Caco-2 (cell line): ENCODE results near the gene RAD51B. TPM values are rescaled to one million over a fixed set of nuclear protein-coding genes. Genes with fewer than 3 reads are reported as not detected.

Experiments used
- BruUV-seq: library from RNA; stranded (reverse); fragments of 400-500 nt; replicated peaks from 2 replicates; lab custom pipeline; 2021; lab: Mats Ljungman, UMichigan
- CTCF ChIA-PET: fragments of 300-600 bp; sonication (Branson Sonifier 250); formaldehyde crosslinking; loops from one replicate; lab custom pipeline; 2022; ENCODE audit warnings: antibody characterized with exemption; lab: Charles Lee
- POLR2A ChIA-PET: fragments of 300-600 bp; sonication (Branson Sonifier 250); formaldehyde crosslinking; loops from one replicate; lab custom pipeline; 2022; ENCODE audit warnings: antibody characterized with exemption; lab: Charles Lee
- DNase-seq, 2 experiments: peaks; one replicate each; pipeline versions ENCODE4 v3.0.0 to v3.0.0-alpha.2; 2020 to 2022
- H3K27me3 ChIP-seq: replicated peaks from 2 replicates; pipeline ENCODE4 v1.6.0; 2011; ENCODE audit warnings: low read length; ENCODE audit not compliant: control insufficient read depth, insufficient read depth
- H3K36me3 ChIP-seq: 2 replicates; pipeline ENCODE4 v1.5.1; 2011; ENCODE audit warnings: low read length; ENCODE audit not compliant: control insufficient read depth, insufficient read depth
- H3K4me1 ChIP-seq: fragments of 250-450 bp; sonication (Bioruptor Pico); 2 replicates; pipeline ENCODE4 v1.5.1; 2020; ENCODE audit warnings: mild to moderate bottlenecking
- H3K4me3 ChIP-seq: 2 replicates; pipeline ENCODE4 v1.5.1; 2011; ENCODE audit warnings: low read depth, mild to moderate bottlenecking, control low read depth, low read length
- H3K9me3 ChIP-seq: fragments of 250-450 bp; sonication (Bioruptor Pico); 2 replicates; pipeline ENCODE4 v1.5.1; 2020; ENCODE audit warnings: mild to moderate bottlenecking, moderate library complexity
- H3K27ac Mint-ChIP-seq: one replicate; pipeline ENCODE4 v1.8.0; 2022; ENCODE audit warnings: mixed read lengths; ENCODE audit not compliant: unreplicated experiment
- H3K27me3 Mint-ChIP-seq: one replicate; pipeline ENCODE4 v1.8.0; 2022; ENCODE audit warnings: mixed read lengths; ENCODE audit not compliant: insufficient read depth, unreplicated experiment
- H3K36me3 Mint-ChIP-seq: one replicate; pipeline ENCODE4 v1.8.0; 2022; ENCODE audit warnings: mild to moderate bottlenecking, mixed read lengths; ENCODE audit not compliant: insufficient read depth, unreplicated experiment
- H3K4me1 Mint-ChIP-seq: one replicate; pipeline ENCODE4 v1.8.0; 2022; ENCODE audit warnings: low read depth, mixed read lengths; ENCODE audit not compliant: unreplicated experiment
- H3K4me3 Mint-ChIP-seq: one replicate; pipeline ENCODE4 v1.8.0; 2022; ENCODE audit warnings: mild to moderate bottlenecking, moderate library complexity, mixed read lengths; ENCODE audit not compliant: unreplicated experiment
- H3K9me3 Mint-ChIP-seq: one replicate; pipeline ENCODE4 v1.8.0; 2022; ENCODE audit warnings: mixed read lengths; ENCODE audit not compliant: unreplicated experiment
- intact Hi-C: fragments of 100-400 bp; cut with micrococcal nuclease; formaldehyde crosslinking; loops from one replicate; pipeline ENCODE4 v1.10.0; 2022; ENCODE audit not compliant: unreplicated experiment
- total RNA-seq: library from RNA; stranded (reverse); gene quantifications from 2 replicates; pipeline ENCODE4 v1.2.3, GENCODE V29; 2022
- TF ChIP-seq, protein P1 (sequence below), 2 experiments: fragments of 200-600 bp in 1 of 2; IDR thresholded peaks; 1 replicate in 1 of 2; 2 replicates in 1 of 2; pipeline versions ENCODE4 v1.5.1 to v1.8.0; 2011 to 2022; ENCODE audit warnings: antibody characterized with exemption in 1 of 2, control low read depth in 1 of 2, inconsistent platforms in 1 of 2, low read depth in 1 of 2, low read length in 1 of 2, mild to moderate bottlenecking in 1 of 2, moderate library complexity in 1 of 2; ENCODE audit not compliant: insufficient read depth in 1 of 2, severe bottlenecking in 1 of 2, unreplicated experiment in 1 of 2

Gene RAD51B
- total RNA-seq, 1 experiment from 2014 or later = 16.7 TPM

DNA sequence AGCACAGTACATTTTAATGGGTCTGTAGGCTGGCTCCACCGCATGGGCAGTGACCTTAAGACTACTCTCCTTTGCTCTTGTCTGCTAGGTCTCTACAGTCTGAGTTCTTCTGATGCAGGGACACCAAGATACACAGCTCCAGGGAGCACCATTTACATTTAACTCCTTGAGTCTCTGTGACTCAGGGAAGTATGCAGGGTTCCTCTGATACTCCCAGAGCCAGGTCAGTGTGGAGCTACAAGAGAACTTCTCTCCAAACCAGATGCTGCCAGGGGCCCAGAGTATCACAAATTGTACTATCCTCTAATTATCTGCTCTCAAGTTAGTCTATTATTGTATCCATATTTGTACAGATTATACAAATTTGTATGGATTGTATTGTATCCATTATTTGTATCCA is 958.1 kb downstream of the RAD51B start:
- intact Hi-C loops = loop anchor here (1.0 to 2.0 kb wide), 2 partner anchors 14 to 49 kb away; no protein-coding TSS in a partner anchor
- CTCF ChIA-PET = interaction anchor here (1.2 to 1.5 kb wide), 2 partner anchors 15 to 61 kb away, joined by 5 to 6 read pairs; no protein-coding TSS in a partner anchor
- no TSS peak for BruUV-seq
- no peak overlapping the region for H3K4me3 ChIP-seq
- Mint-ChIP-seq H3K9me3 (peaks cover 18% of the 10 kb centered on the region), H3K27ac (peak overlapping the region; percentile 79), H3K27me3 (no peaks in the 10 kb centered on the region), H3K36me3 (peaks cover 26% of the 10 kb centered on the region), H3K4me1 (peaks cover 32% of the 10 kb centered on the region), H3K4me3 (no peak overlapping the region)
- TF ChIP-seq, protein P1, sequence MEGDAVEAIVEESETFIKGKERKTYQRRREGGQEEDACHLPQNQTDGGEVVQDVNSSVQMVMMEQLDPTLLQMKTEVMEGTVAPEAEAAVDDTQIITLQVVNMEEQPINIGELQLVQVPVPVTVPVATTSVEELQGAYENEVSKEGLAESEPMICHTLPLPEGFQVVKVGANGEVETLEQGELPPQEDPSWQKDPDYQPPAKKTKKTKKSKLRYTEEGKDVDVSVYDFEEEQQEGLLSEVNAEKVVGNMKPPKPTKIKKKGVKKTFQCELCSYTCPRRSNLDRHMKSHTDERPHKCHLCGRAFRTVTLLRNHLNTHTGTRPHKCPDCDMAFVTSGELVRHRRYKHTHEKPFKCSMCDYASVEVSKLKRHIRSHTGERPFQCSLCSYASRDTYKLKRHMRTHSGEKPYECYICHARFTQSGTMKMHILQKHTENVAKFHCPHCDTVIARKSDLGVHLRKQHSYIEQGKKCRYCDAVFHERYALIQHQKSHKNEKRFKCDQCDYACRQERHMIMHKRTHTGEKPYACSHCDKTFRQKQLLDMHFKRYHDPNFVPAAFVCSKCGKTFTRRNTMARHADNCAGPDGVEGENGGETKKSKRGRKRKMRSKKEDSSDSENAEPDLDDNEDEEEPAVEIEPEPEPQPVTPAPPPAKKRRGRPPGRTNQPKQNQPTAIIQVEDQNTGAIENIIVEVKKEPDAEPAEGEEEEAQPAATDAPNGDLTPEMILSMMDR (IDR thresholded peaks at IDR 0.05; ENCODE audit: insufficient read depth in 1 of 2, low read depth in 1 of 2, low read length in 1 of 2, severe bottlenecking in 1 of 2, unreplicated experiment in 1 of 2) = no peak
- H3K9me3 ChIP-seq = peaks cover 11% of the 10 kb centered on the region
- no peaks in the 10 kb centered on the region for H3K36me3 ChIP-seq
- no peak for DNase-seq
- H3K4me1 ChIP-seq = peaks cover 49% of the 10 kb centered on the region
- H3K27me3 ChIP-seq = no peaks in the 10 kb centered on the region
- POLR2A ChIA-PET = no interaction called here

Other genes with a start within 250 kb of the RAD51B start
- gene PIGH, start 219.5 kb upstream of the RAD51B start, total RNA-seq = 16.9 and 20.4 TPM in 2 replicates
- 22.6 and 22.8 TPM in 2 replicates for gene ARG2, start 199.9 kb upstream of the RAD51B start, total RNA-seq
- 102 and 117 TPM in 2 replicates for gene VTI1B, start 145.1 kb upstream of the RAD51B start, total RNA-seq
- 80.2 and 83.1 TPM in 2 replicates for gene RDH11, start 124.0 kb upstream of the RAD51B start, total RNA-seq
- gene RDH12, start 117.9 kb upstream of the RAD51B start, total RNA-seq = 0.28 TPM in 1 of 2 replicates, not detected in the other
- gene ZFYVE26, start 3.2 kb upstream of the RAD51B start, total RNA-seq = 23.2 and 27.2 TPM in 2 replicates